ENCODE measurements around the gene MED9.

MED9 gene

GRCh38 chr17:17518951-17519350 is 42.2 kb downstream of the MED9 start:
- no peak for DNase-seq

DNA sequence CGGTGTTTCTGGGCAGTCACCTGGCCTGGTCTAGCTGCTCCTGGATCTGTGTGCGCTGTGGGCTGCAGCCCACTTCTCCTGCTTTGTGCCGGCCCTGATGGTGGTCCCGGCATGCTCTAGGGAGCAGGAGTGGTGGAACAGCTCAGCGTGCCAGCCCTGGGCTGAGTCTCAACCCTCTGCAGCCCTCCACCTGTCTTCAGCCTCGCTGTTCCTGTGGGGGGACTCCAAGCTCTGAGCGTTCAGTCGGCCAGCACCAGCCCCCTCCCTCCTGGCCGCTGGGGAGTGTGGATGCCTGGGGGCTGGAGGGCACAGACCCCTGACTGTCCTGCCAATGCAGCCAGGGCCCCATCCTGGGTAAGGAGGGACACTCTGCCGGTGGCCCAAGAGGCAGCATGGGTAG is 43.1 kb downstream of the MED9 start:
- no peak for DNase-seq

GRCh38 chr17:17520599-17521232 is 43.9 kb downstream of the MED9 start:
- DNase-seq: no peak

DNA sequence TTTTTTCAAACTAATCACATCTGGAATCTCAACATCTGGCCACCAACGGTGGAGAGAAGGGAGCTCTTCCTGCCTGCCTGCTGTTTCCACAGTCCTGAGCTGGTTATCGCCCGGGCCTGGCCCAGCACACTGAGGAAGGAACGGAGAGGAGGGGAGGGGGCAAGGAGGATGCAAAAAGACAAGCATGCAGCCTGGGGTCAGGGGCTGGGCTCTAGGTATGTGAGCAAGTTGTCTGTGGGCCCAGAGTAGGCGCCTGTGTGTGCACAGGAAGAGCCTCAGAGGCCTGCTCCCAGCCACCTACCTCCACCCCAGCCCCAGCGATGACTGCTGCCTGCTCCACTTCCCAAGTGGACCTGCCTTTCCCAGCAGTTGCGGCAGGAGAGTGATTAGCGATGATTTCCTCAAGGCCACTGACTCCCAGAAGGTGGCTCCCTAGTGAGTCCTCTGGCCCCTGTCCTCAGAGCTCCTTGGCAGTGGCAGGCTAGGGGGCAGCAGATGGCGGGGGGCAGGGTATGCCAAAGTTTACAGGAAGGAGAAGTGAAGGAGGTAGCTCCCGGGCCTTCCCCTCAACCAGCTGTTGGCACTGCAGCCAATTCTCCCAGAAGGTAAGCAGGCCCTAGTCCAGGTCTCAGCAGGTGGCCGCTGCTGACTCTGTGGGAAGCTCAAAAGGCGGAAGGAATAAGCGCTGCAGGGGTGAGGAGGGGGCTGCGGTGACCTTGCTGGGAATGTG is 46.4 kb downstream of the MED9 start:
- no peak for DNase-seq

DNA sequence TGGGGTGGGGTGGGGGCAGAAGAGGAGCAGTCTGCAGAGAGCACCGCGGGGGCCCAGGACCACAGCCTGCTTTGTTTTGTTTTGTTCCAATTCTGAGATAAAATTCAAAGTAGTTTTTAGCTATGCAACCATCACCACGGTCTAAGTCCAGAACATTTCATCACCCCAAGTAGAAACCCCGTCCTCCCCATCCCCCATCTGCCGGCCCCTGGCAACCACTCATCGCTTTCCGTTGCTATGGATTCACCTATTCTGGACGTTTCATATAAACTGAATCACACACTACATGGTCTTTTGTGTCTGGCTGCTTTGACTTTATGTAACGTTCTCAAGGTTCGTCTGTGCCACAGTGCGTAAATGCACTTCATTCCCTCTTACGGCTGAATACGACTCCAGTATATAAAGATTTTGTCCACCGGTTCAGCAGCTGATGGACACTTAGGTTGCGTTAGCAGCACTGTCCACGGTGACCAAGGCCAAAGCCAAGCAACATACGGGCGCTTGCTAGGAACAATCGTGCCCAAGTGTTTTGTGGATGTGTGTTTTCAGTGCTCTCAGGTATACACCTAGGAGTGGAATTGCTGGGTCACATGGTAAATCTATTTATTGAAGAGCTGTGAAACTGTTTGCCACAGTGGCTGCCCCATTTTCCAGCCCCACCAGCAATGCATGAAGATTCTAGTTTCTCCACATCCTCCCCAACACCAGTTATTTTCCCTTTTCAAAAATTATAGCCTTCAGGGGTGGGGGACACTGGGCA is 47.1 kb downstream of the MED9 start:
- no peak for DNase-seq

- DNase-seq: no peak
Measured at GRCh38 chr17:17525311-17525710, 48.5 kb downstream of the MED9 start.

DNA sequence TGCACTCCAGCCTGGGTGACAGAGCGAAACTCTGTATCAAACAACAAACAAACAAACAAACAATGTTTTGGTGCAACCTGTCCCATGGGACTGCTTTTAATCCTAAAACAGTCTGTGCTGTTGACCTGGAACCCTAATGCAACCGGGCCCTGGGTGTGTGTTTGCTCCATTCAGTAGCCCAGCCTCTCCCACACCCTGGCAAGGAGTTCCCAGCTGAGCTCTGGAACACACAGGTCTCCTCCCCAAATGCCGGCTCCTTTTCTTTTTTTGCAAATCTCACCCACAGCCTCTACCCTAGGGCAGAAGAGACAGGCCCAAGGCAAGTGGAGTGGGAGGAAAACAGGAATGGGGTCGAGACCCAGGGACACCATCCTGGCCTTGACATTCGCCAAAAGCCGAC is 49.2 kb downstream of the MED9 start:
- no peak for DNase-seq

- no peak for DNase-seq
Measured at GRCh38 chr17:17526369-17526768, 49.6 kb downstream of the MED9 start.

- no peak for DNase-seq
Measured at GRCh38 chr17:17527534-17527933, 50.7 kb downstream of the MED9 start.

- DNase-seq: no peak
Measured at GRCh38 chr17:17527956-17528500, 51.2 kb downstream of the MED9 start.

- no peak for DNase-seq
Measured at GRCh38 chr17:17528696-17529652, 52.2 kb downstream of the MED9 start.

DNA sequence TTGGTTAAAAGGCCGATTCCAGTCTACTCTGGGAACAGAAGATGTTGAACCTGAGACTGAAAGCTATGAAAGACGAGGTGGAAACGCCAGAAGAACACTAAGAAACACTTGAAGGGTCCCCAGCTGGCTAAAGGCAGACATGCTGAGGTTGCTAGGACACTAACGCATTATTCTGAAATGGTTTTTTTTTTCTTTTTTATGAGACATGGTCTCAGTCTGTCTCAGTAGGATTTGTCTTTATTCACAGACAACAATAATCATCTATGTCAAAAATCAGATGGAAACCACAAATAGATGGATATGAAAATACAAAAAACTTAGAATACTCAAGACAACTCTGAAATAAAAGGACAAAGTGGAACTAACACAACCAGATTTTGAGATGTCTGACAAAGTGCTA is 54.4 kb downstream of the MED9 start:
- DNase-seq: no peak

DNA sequence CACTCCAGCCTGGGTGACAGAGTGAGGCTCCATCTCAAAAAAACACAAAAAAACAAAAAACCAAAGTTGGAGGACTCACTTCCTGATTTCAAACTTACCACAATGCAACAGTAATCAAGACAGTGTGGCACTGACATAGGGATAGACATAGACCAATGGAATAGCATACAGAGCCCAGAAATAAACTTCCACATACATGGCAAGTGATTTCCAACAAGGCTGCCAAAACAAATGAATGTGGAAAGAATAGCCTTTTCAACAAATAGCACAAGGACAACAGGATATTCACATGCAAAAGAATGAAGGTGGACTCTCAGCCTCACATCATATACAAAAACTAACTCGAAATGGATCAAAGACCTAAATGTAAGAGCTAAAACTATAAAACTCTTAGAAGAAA is 56.2 kb downstream of the MED9 start:
- DNase-seq: no peak

DNA sequence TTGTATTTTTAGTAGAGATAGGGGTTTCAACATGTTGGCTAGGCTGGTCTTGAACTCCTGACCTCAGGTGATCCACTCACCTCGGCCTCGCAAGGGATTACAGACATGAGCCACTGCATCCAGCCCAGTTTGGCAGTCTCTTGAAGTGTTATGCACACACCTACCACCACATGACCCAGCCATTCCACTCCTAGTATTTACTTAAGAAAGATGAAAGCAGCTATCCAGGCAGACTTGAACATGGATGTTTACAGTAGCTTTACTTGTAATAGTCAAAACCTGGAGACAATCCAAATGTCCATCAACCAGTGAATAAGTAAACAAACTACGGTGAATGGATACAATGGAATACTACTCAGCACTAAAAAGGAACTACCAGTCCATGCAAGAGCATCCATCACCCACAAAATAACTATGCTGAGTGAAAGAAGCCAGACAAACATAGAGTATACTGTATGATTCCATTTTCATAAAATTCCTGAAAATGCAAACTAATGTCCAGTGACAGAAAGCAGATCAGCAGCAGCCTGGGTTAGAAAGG is 57.2 kb downstream of the MED9 start:
- no peak for DNase-seq

DNA sequence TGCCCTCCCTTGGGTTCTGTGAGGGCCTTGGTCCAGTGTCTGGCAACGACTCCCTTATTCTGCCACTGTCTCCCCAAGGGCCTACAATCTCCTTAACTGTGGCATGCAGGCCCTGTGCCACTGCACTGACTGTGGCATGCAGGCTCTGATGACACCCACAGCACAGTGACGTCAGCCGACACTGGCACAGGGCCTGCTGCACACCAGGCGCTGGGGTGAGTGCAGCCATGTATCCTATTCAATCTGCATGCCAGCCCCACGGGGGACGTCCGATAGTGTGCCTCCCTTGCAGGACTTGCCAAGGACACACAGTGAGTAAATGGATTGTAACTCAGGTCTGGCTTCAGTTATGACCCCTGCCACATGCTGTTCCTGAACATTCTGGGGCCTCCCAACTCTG is 59.2 kb downstream of the MED9 start:
- no peak for DNase-seq

GRCh38 chr17:17536702-17537101 is 59.9 kb downstream of the MED9 start:
- DNase-seq: no peak

GRCh38 chr17:17537311-17538099 is 60.7 kb downstream of the MED9 start:
- DNase-seq: no peak

- no peak for DNase-seq
Measured at GRCh38 chr17:17538417-17539391, 61.9 kb downstream of the MED9 start.

DNA sequence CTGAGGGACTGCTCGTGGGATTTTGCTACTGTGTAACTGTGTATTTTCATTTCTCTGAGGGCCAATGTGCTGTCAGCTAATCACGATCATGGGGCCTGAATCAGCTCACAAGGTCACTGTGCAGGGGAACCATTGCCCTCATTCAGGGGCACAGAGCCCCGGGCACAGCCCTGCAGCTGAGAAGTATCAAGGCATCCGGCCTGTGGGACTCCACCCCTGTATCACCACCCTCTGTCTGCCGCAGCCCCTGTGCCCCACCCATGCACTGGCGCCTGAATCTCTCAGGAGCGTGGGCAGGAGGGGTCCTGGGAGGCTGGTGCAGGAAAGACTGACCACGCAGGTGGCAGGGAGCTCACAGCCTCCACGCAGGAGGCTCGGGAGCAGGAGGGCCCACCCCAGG is 62.8 kb downstream of the MED9 start:
- DNase-seq: no peak

DNA sequence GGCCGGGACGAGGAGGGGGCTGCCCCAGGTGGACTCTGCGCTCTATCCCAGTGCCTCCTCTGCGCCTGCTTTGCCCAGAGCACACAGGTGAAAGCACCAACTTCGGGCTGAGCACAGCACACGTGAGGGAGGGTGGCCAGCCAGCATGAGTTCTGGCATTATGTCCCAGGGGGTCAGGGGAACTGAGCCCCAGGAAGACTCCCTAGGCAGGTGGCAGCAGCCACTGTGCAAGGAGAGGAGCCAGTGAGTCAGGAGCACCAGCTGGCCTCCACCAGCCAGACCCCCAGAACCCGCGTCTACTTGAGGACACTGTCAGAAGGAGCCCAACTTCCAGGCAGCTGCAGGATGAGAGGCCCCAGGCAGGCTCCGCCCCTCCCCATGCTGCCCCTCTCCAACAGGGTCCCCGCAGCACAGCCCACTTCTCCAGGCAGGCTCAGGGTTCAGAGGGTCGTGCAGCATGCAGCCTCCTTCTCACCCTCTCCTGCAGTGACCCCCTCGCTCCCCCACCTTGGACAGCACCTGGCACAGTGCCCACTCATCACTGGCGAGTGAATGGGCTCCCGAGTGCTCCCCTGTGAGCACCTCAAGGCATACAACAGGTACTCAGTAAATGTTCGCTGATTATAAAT is 63.6 kb downstream of the MED9 start:
- no peak for DNase-seq
